Lower leg skin (tissue), 4 donors: ENCODE measurements around the gene NACC1. TPM values are rescaled to one million over a fixed set of nuclear protein-coding genes. Genes with fewer than 3 reads are reported as not detected.
A peak's percentile ranks its signal among the peaks of the same experiment; 100 is the strongest.

ENCODE experiments used
- DNase-seq, 2 donors: peaks; one replicate each; pipeline ENCODE4 v3.0.0-alpha.2; 2019; ENCODE audit warnings: low spot score in 2 of 2
- H3K4me3 ChIP-seq: fragments of 200-600 bp; sonication (generic); 2 replicates; pipeline ENCODE4 v1.5.1; 2017; ENCODE audit warnings: mild to moderate bottlenecking, low read depth; ENCODE audit not compliant: poor library complexity, severe bottlenecking
- CTCF ChIP-seq, 3 donors: fragments of 450-650 bp; IDR thresholded peaks; one replicate each; pipeline ENCODE4 v1.5.1; 2016; ENCODE audit warnings: antibody characterized with exemption in 3 of 3, mild to moderate bottlenecking in 3 of 3, moderate library complexity in 2 of 3
- POLR2A ChIP-seq, 2 donors: fragments of 450-650 bp; IDR thresholded peaks; one replicate each; pipeline ENCODE4 v1.6.1; 2016 to 2017; ENCODE audit warnings: antibody characterized with exemption in 2 of 2, mild to moderate bottlenecking in 1 of 2, moderate library complexity in 1 of 2
- WGBS, 2 donors: methylation state at CpG; one replicate each; pipeline ENCODE4 v1.1.5; 2018; 5-methylcytosine and 5-hydroxymethylcytosine counted together
- intact Hi-C: fragments of 100-400 bp; cut with DNase I; formaldehyde crosslinking; loops from one replicate; pipeline ENCODE4 v1.15.0; 2023; ENCODE audit warnings: low total_unique reads
- total RNA-seq, 4 donors: library from RNA; depleted of rRNA; stranded (reverse); fragments of >200 nt; gene quantifications; one replicate each; pipeline ENCODE4 v1.1.0, GENCODE V29; 2016

NACC1 gene
- total RNA-seq, 4 donors from 2014 or later = 21.4 to 46.1 (median 39.8) TPM

- WGBS, 2 donors = 0 to 1% methylated on average over 31 to 33 of the region's 34 CpGs
- DNase-seq = peak; percentile 43 to 90
- intact Hi-C loops = loop anchor here (10.0 kb wide), 1 partner anchor 704 kb away; no protein-coding TSS in a partner anchor
- TF ChIP-seq CTCF (IDR thresholded peaks at IDR 0.05) (no peak), POLR2A (IDR thresholded peaks at IDR 0.05) (no peak)
- H3K4me3 ChIP-seq = peak overlapping the region; percentile 76
Measured at GRCh38 chr19:13150931-13151604, 33.0 kb downstream of the NACC1 start.

- H3K4me3 ChIP-seq = peak overlapping the region; percentile 76
- 0 to 1% methylated on average over 38 to 69 of the region's 71 CpGs for WGBS, 2 donors
- TF ChIP-seq POLR2A (IDR thresholded peaks at IDR 0.05) (peak in 1 of 2 donors; percentile 86), CTCF (IDR thresholded peaks at IDR 0.05) (no peak)
- intact Hi-C loops = loop anchor here (10.0 kb wide), 1 partner anchor 703 kb away; no protein-coding TSS in a partner anchor
- peak; percentile 97 to 100 for DNase-seq
Measured at GRCh38 chr19:13151605-13152355, 33.7 kb downstream of the NACC1 start.

GRCh38 chr19:13152356-13152973, 34.4 kb downstream of the NACC1 start:
- 1% methylated on average over 25 of the region's 25 CpGs for WGBS, 2 donors
- TF ChIP-seq CTCF (IDR thresholded peaks at IDR 0.05) (no peak), POLR2A (IDR thresholded peaks at IDR 0.05) (no peak)
- intact Hi-C loops = loop anchor here (10.0 kb wide), 1 partner anchor 702 kb away; no protein-coding TSS in a partner anchor
- no peak for DNase-seq
- peak overlapping the region; percentile 57 for H3K4me3 ChIP-seq

GRCh38 chr19:13152974-13153568, 35.0 kb downstream of the NACC1 start:
- WGBS, 2 donors = 0% methylated on average over 36 to 48 of the region's 59 CpGs
- DNase-seq = peak; percentile 95 to 100
- H3K4me3 ChIP-seq = peak overlapping the region; percentile 91
- intact Hi-C loops = loop anchor here (10.0 kb wide), 1 partner anchor 702 kb away; no protein-coding TSS in a partner anchor
- no peak for TF ChIP-seq CTCF (IDR thresholded peaks at IDR 0.05)
- TF ChIP-seq POLR2A (IDR thresholded peaks at IDR 0.05) = peak in 1 of 2 donors; percentile 99

- 0 to 2% methylated on average over 30 to 36 of the region's 69 CpGs for WGBS, 2 donors
- DNase-seq = no peak
- TF ChIP-seq CTCF (IDR thresholded peaks at IDR 0.05) (no peak), POLR2A (IDR thresholded peaks at IDR 0.05) (no peak)
- peak overlapping the region; percentile 91 for H3K4me3 ChIP-seq
- intact Hi-C loops = loop anchor here (10.0 kb wide), 1 partner anchor 701 kb away; no protein-coding TSS in a partner anchor
Measured at GRCh38 chr19:13153569-13154240, 35.6 kb downstream of the NACC1 start.
